GM20431 (cell line): Measurements from ENCODE around the gene RGL1.

ENCODE experiments used
- in situ Hi-C: fragments of 300-500 bp; cut with MseI, MboI; formaldehyde crosslinking; loops from one replicate; pipeline ENCODE4 v1.15.0; 2020; ENCODE audit warnings: low sequenced_read_pairs; ENCODE audit not compliant: unreplicated experiment

The RGL1 gene

DNA sequence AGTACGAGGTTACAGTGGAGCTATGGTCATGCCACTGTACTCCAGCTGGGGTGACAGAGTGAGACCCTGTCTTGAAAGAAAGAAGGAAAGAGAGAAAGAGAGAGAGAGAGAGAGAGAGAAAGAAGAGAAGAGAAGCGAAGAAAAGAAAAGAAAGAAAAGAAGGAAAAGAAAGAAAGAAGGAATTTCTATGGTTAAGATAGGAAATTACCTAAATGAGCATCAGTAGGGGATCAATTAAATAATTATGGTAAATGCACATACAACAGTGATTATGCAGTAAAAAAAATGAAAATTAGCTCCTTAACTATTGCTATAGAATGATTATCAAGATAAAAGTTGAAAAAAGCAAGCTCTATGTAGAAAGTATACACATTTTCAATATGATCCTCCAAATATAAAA, 172.8 kb downstream of the RGL1 start:
- in situ Hi-C loops = no loop called here
